Liver (tissue), 9 donors: Measurements from ENCODE around the gene MAP3K13. TPM values are rescaled to one million over a fixed set of nuclear protein-coding genes. Genes with fewer than 3 reads are reported as not detected.

ENCODE experiments used
- DNase-seq: peaks from one replicate; pipeline ENCODE4 v3.0.0-alpha.2; 2017; ENCODE audit warnings: low spot score
- H3K27ac ChIP-seq, 2 donors: one replicate each; pipeline ENCODE4 v1.7.0; 2013; ENCODE audit warnings: inconsistent platforms in 2 of 2, low read length in 2 of 2, control low read depth in 1 of 2, low read depth in 1 of 2, mild to moderate bottlenecking in 1 of 2
- H3K27me3 ChIP-seq, 4 donors: one replicate each; pipeline versions ENCODE4 v1.6.1 to v1.7.0; 2013; ENCODE audit warnings: low read length in 3 of 4, inconsistent platforms in 1 of 4, mild to moderate bottlenecking in 1 of 4, moderate library complexity in 1 of 4; ENCODE audit not compliant: control insufficient read depth in 4 of 4, insufficient read depth in 4 of 4
- H3K36me3 ChIP-seq, 4 donors: one replicate each; pipeline versions ENCODE4 v1.6.1 to v1.7.0; 2013; ENCODE audit warnings: low read length in 3 of 4, mild to moderate bottlenecking in 3 of 4, low read depth in 1 of 4, moderate library complexity in 1 of 4; ENCODE audit not compliant: control insufficient read depth in 4 of 4, insufficient read depth in 3 of 4
- H3K4me1 ChIP-seq, 4 donors: one replicate each; pipeline versions ENCODE4 v1.6.1 to v1.7.0; 2013; ENCODE audit warnings: low read length in 3 of 4, mild to moderate bottlenecking in 3 of 4, moderate library complexity in 1 of 4; ENCODE audit not compliant: control insufficient read depth in 4 of 4, insufficient read depth in 4 of 4
- H3K4me3 ChIP-seq, 3 donors: one replicate each; pipeline versions ENCODE4 v1.6.1 to v1.7.0; 2013; ENCODE audit warnings: low read length in 3 of 3, control low read depth in 1 of 3, low read depth in 1 of 3, mild to moderate bottlenecking in 1 of 3
- H3K9ac ChIP-seq, 2 donors: one replicate each; pipeline ENCODE4 v1.7.0; 2013; ENCODE audit warnings: low read length in 2 of 2, mild to moderate bottlenecking in 2 of 2, moderate library complexity in 2 of 2, control low read depth in 1 of 2, low read depth in 1 of 2
- H3K9me3 ChIP-seq, 4 donors: one replicate each; pipeline versions ENCODE4 v1.6.1 to v1.7.0; 2013; ENCODE audit warnings: low read length in 3 of 4; ENCODE audit not compliant: control insufficient read depth in 4 of 4
- CTCF ChIP-seq: fragments of 150-350 bp; IDR thresholded peaks from 2 replicates; pipeline ENCODE4 v1.5.1; 2017; ENCODE audit warnings: improper control_type of control experiment, low read depth, low read length; ENCODE audit not compliant: missing input control
- EGR1 ChIP-seq, 2 donors: IDR thresholded peaks; 2 replicates each; pipeline ENCODE4 v1.6.1; 2016 to 2018; ENCODE audit warnings: antibody characterized with exemption in 2 of 2, low read depth in 2 of 2
- FOXA1 ChIP-seq: IDR thresholded peaks from 2 replicates; pipeline ENCODE4 v1.6.1; 2016; ENCODE audit warnings: antibody characterized with exemption
- FOXA2 ChIP-seq: IDR thresholded peaks from 2 replicates; pipeline ENCODE4 v1.6.1; 2016; ENCODE audit warnings: antibody characterized with exemption
- GABPA ChIP-seq, 2 donors: IDR thresholded peaks in 1 of 2; conservative IDR thresholded peaks in 1 of 2; 2 replicates each; pipeline ENCODE4 v1.6.1; 2016; ENCODE audit warnings: antibody characterized with exemption in 2 of 2, mild to moderate bottlenecking in 1 of 2, moderate library complexity in 1 of 2
- HNF4A ChIP-seq, 2 donors: conservative IDR thresholded peaks; 2 replicates each; pipeline ENCODE4 v1.6.1; 2016; ENCODE audit warnings: antibody characterized with exemption in 2 of 2, mild to moderate bottlenecking in 2 of 2
- HNF4G ChIP-seq: IDR thresholded peaks from 2 replicates; pipeline ENCODE4 v1.6.1; 2016; ENCODE audit warnings: antibody characterized with exemption
- JUND ChIP-seq, 2 donors: IDR thresholded peaks; 2 replicates each; pipeline ENCODE4 v1.6.1; 2016; ENCODE audit warnings: antibody characterized with exemption in 2 of 2
- NR2F2 ChIP-seq: IDR thresholded peaks from 2 replicates; pipeline ENCODE4 v1.6.1; 2016; ENCODE audit warnings: antibody characterized with exemption
- RAD21 ChIP-seq, 2 donors: IDR thresholded peaks; 2 replicates each; pipeline ENCODE4 v1.6.1; 2016; ENCODE audit warnings: antibody characterized with exemption in 2 of 2, mild to moderate bottlenecking in 2 of 2
- REST ChIP-seq: IDR thresholded peaks from 2 replicates; pipeline ENCODE4 v1.6.1; 2016; ENCODE audit warnings: antibody characterized with exemption, mild to moderate bottlenecking
- RXRA ChIP-seq, 2 donors: IDR thresholded peaks; 2 replicates each; pipeline ENCODE4 v1.6.1; 2017 to 2018; ENCODE audit warnings: antibody characterized with exemption in 2 of 2, mild to moderate bottlenecking in 1 of 2
- SP1 ChIP-seq: IDR thresholded peaks from 2 replicates; pipeline ENCODE4 v1.6.1; 2018; ENCODE audit warnings: antibody characterized with exemption, mild to moderate bottlenecking
- TAF1 ChIP-seq: conservative IDR thresholded peaks from 2 replicates; pipeline ENCODE4 v1.6.1; 2016; ENCODE audit warnings: antibody characterized with exemption, mild to moderate bottlenecking
- YY1 ChIP-seq: IDR thresholded peaks from 2 replicates; pipeline ENCODE4 v1.6.1; 2016; ENCODE audit warnings: antibody characterized with exemption, mild to moderate bottlenecking
- WGBS: extraction: QIAGEN DNeasy Blood & Tissue Kit; methylation state at CpG from one replicate; pipeline ENCODE4 v1.1.7; 2013; 5-methylcytosine and 5-hydroxymethylcytosine counted together
- polyA plus RNA-seq, 2 donors: library from polyadenylated mRNA; stranded (reverse) in 1 of 2; unstranded in 1 of 2; fragments of 200-250 nt in 1 of 2; fragments of >200 nt in 1 of 2; fragmentation: Nextera tagmentation in 1 of 2; extraction: Ambion mirVana in 1 of 2; gene quantifications; one replicate each; pipeline versions ENCODE4 v1.2.1 to v1.2.3, GENCODE V29; 2013 to 2015
- total RNA-seq, 2 donors: library from RNA; depleted of rRNA; stranded (reverse); fragments of >200 nt; gene quantifications; one replicate each; pipeline ENCODE4 v1.2.3, GENCODE V29; 2014
- TF ChIP-seq, protein P1 (sequence below): IDR thresholded peaks from 2 replicates; pipeline ENCODE4 v1.6.1; 2016; ENCODE audit warnings: antibody characterized with exemption
- TF ChIP-seq, protein P2 (sequence below): IDR thresholded peaks from 2 replicates; pipeline ENCODE4 v1.6.1; 2016; ENCODE audit warnings: antibody characterized with exemption
- TF ChIP-seq, protein P3 (sequence below): IDR thresholded peaks from 2 replicates; pipeline ENCODE4 v1.6.1; 2016; ENCODE audit warnings: antibody characterized with exemption
- donor health status: healthy.
- donor health status: healthy.
- donor health status: healthy.
- donor health status: healthy.
- donor health status: healthy.

Gene MAP3K13
- total and polyA plus RNA-seq, 4 donors: 11.3 to 38.1 (median 26.5) TPM

GRCh38 chr3:185442031-185442430, 79.1 kb downstream of the MAP3K13 start:
- H3K36me3 ChIP-seq: peaks cover 2 to 48% (median 27%) of the 10 kb centered on the region in 4 donors
- H3K27me3 ChIP-seq: no peaks in the 10 kb centered on the region
- no peak overlapping the region for H3K27ac ChIP-seq
- H3K4me1 ChIP-seq: no peaks in the 10 kb centered on the region
- WGBS: 96% methylated on average over 6 of the region's 6 CpGs
- H3K4me3 ChIP-seq: no peak overlapping the region
- no peak for DNase-seq
- TF ChIP-seq REST (no peak), HNF4G (no peak), NR2F2 (no peak), JUND (IDR thresholded peaks at IDR 0.05) (no peak), SP1 (no peak), CTCF (no peak), RAD21 (IDR thresholded peaks at IDR 0.05) (no peak), RXRA (IDR thresholded peaks at IDR 0.05) (no peak), HNF4A (conservative IDR thresholded peaks at IDR 0.05) (no peak), YY1 (no peak), TAF1 (no peak), EGR1 (IDR thresholded peaks at IDR 0.05; ENCODE audit: low read depth in 2 of 2) (no peak), GABPA (IDR thresholded peaks at IDR 0.05 in 1 of 2, conservative IDR thresholded peaks at IDR 0.05 in 1 of 2) (no peak), FOXA1 (no peak), FOXA2 (no peak)
- TF ChIP-seq, protein P1, sequence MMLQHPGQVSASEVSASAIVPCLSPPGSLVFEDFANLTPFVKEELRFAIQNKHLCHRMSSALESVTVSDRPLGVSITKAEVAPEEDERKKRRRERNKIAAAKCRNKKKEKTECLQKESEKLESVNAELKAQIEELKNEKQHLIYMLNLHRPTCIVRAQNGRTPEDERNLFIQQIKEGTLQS: no peak
- TF ChIP-seq, protein P2, sequence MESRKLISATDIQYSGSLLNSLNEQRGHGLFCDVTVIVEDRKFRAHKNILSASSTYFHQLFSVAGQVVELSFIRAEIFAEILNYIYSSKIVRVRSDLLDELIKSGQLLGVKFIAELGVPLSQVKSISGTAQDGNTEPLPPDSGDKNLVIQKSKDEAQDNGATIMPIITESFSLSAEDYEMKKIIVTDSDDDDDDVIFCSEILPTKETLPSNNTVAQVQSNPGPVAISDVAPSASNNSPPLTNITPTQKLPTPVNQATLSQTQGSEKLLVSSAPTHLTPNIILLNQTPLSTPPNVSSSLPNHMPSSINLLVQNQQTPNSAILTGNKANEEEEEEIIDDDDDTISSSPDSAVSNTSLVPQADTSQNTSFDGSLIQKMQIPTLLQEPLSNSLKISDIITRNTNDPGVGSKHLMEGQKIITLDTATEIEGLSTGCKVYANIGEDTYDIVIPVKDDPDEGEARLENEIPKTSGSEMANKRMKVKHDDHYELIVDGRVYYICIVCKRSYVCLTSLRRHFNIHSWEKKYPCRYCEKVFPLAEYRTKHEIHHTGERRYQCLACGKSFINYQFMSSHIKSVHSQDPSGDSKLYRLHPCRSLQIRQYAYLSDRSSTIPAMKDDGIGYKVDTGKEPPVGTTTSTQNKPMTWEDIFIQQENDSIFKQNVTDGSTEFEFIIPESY: no peak
- TF ChIP-seq, protein P3, sequence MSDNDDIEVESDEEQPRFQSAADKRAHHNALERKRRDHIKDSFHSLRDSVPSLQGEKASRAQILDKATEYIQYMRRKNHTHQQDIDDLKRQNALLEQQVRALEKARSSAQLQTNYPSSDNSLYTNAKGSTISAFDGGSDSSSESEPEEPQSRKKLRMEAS: no peak
- H3K9ac ChIP-seq: no peak overlapping the region
- H3K9me3 ChIP-seq: no peaks in the 10 kb centered on the region
